Measurements from ENCODE around the gene L1CAM. TPM values are rescaled to one million over a fixed set of nuclear protein-coding genes. Genes with fewer than 3 reads are reported as not detected.

L1CAM gene
- total RNA-seq, 2 donors from 2014 or later, result 6.3 to 7.0 TPM

- no peak for DNase-seq (ENCODE audit: low spot score)
- H3K4me3 ChIP-seq, result no peak overlapping the region
- H3K4me1 ChIP-seq, result no peaks in the 10 kb centered on the region
- no peaks in the 10 kb centered on the region for H3K36me3 ChIP-seq
- TF ChIP-seq CTCF (IDR thresholded peaks at IDR 0.05), result no peak
- H3K9me3 ChIP-seq, result no peaks in the 10 kb centered on the region
- peaks cover 0 to under 1% of the 10 kb centered on the region in 2 donors for H3K27me3 ChIP-seq
- H3K27ac ChIP-seq, result no peak overlapping the region
Observed at GRCh38 chrX:153876112-153876491, 9.9 kb downstream of the L1CAM start.

GRCh38 chrX:153875391-153876111, 10.4 kb downstream of the L1CAM start:
- TF ChIP-seq CTCF (IDR thresholded peaks at IDR 0.05), result no peak
- no peaks in the 10 kb centered on the region for H3K27me3 ChIP-seq
- no peak for DNase-seq (ENCODE audit: low spot score)

GRCh38 chrX:153874366-153875125, 11.4 kb downstream of the L1CAM start:
- H3K27ac ChIP-seq, result no peak overlapping the region
- DNase-seq (ENCODE audit: low spot score), result no peak
- H3K27me3 ChIP-seq, result no peaks in the 10 kb centered on the region
- no peak overlapping the region for H3K4me3 ChIP-seq
- H3K9me3 ChIP-seq, result no peaks in the 10 kb centered on the region
- H3K4me1 ChIP-seq, result no peaks in the 10 kb centered on the region
- TF ChIP-seq CTCF (IDR thresholded peaks at IDR 0.05), result no peak
- no peaks in the 10 kb centered on the region for H3K36me3 ChIP-seq

More at GRCh38 chrX:153875391-153876111, 10.4 kb downstream of the L1CAM start:
- no peaks in the 10 kb centered on the region for H3K9me3 ChIP-seq
- no peak overlapping the region for H3K4me3 ChIP-seq
- no peaks in the 10 kb centered on the region for H3K4me1 ChIP-seq
- no peaks in the 10 kb centered on the region for H3K36me3 ChIP-seq
- H3K27ac ChIP-seq, result no peak overlapping the region

- Histone ChIP-seq H3K27ac (no peak overlapping the region), H3K27me3 (no peaks in the 10 kb centered on the region), H3K4me3 (no peak overlapping the region), H3K4me1 (no peaks in the 10 kb centered on the region), H3K36me3 (no peaks in the 10 kb centered on the region), H3K9me3 (no peaks in the 10 kb centered on the region)
- no peak for TF ChIP-seq CTCF (IDR thresholded peaks at IDR 0.05)
- no peak for DNase-seq (ENCODE audit: low spot score)
Observed at GRCh38 chrX:153874085-153874365, 11.9 kb downstream of the L1CAM start.

- TF ChIP-seq CTCF (IDR thresholded peaks at IDR 0.05), result no peak
- Histone ChIP-seq H3K27ac (no peak overlapping the region), H3K27me3 (no peaks in the 10 kb centered on the region), H3K9me3 (no peaks in the 10 kb centered on the region), H3K4me3 (no peak overlapping the region), H3K4me1 (no peaks in the 10 kb centered on the region), H3K36me3 (no peaks in the 10 kb centered on the region)
- DNase-seq (ENCODE audit: low spot score), result no peak
Observed at GRCh38 chrX:153873282-153874084, 12.5 kb downstream of the L1CAM start.
